GM21529 (cell line): ENCODE data around the gene GLYATL1.

Experiments used
- ATAC-seq: cut with Tn5 transposase; IDR thresholded peaks from one replicate; pipeline ENCODE4 v1.9.1; 2021; ENCODE audit not compliant: unreplicated experiment

GLYATL1 gene

DNA sequence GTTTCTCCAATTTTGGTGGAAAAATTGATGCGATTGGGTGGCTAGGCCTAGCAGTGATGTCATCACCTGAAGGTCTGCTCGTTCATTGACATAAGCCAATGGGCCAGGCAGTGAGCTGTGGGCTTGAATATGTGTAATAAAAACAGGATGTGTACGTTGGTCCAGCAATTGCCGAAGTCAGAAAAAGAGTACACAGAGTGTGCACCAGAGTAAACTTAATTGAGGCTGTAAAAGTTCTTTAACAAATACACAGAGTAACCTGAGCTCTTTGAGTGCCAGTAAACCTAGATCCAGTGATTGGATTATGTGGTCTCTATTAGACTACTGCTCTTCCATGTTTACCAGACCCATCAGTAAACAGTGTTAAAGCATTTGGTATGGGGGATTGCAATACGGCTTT, 13.0 kb upstream of the GLYATL1 start:
- ATAC-seq: no peak

DNA sequence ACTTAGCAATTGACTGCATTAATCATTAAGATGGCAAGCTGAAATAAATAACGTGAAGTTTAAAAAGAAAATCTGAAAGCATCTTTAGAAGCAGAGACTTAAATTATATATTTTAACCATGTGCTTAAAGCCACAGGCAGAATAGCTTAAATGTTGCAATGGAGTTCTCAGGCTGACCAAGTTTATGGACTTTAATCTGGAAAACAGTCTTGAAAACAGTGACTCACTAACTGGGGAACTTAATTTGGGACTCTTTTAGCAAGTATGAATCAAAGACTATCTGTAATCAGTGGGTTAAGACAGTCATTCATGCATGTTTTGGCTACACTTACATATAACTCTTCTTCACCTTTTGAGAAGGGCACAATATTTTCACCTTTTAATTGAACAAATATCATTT, 12.6 kb upstream of the GLYATL1 start:
- ATAC-seq: no peak

DNA sequence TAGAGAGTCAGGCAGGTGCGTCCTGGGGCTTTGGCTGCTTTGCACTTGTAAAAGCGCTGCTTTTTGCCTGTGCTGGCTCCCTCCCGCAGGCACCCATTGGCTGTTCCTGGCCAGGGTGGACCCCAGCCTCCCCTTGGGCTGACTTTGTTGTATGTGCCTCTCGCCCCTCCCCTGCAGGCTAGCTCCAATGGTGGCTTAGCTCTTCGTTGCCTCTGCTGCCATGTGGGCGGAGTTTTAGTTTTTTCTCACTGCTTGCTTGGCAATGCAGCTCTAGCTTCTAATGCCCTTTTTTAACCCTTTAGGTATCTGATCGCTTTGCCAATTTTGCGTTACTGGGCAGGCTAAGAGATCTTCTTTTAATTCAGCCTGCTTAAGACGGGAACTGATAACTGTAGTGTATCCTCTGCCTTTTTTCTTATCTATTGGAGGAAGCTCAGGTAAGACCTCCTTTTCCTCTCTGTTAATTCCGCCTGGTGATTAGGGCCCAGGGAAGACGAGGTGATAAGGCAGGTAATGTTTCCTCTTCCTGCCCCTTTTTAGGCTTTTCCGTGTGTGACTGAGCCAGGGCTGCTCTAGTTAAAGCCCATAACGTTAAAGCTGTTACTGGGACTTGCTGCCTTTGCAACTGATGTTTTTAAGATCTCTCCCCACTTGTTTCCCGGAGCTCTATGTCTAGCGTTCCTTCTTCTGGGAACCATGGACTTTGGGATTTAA, 11.7 kb upstream of the GLYATL1 start:
- ATAC-seq: no peak

- ATAC-seq: no peak
Measured at GRCh38 chr11:58928107-58928499, 11.2 kb upstream of the GLYATL1 start.

GRCh38 chr11:58928691-58929090, 10.6 kb upstream of the GLYATL1 start:
- ATAC-seq: no peak

- no peak for ATAC-seq
Measured at GRCh38 chr11:58930926-58931325, 8.4 kb upstream of the GLYATL1 start.

- ATAC-seq: no peak
Measured at GRCh38 chr11:58933661-58934060, 5.6 kb upstream of the GLYATL1 start.

- ATAC-seq: no peak
Measured at GRCh38 chr11:58934945-58935513, 4.3 kb upstream of the GLYATL1 start.

DNA sequence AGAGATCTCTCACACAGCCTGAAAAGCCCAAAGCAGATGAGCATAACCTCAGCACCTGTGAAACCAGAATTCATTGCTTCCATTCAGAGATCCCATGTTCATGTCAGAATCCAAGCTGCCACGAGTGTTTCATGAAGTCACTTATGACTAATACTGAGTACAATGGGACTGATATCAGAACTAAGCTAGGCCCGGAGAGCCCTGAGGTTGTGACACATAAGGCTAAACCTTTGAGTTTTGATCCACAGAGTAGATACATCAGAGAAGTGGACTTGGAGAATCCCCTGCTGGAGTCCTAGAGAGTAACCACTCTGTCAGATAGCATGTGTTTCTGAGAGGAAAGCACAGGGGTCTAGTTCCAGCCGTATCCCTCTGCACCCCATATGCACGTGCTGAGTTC, 890 bp upstream of the GLYATL1 start:
- no peak for ATAC-seq

- no peak for ATAC-seq
Measured at GRCh38 chr11:58940028-58940427, 740 bp downstream of the GLYATL1 start.

- no peak for ATAC-seq
Measured at GRCh38 chr11:58941838-58942237, 2.5 kb downstream of the GLYATL1 start.

GRCh38 chr11:58945663-58946062, 6.4 kb downstream of the GLYATL1 start:
- no peak for ATAC-seq

GRCh38 chr11:58949184-58949583, 9.9 kb downstream of the GLYATL1 start:
- ATAC-seq: no peak

DNA sequence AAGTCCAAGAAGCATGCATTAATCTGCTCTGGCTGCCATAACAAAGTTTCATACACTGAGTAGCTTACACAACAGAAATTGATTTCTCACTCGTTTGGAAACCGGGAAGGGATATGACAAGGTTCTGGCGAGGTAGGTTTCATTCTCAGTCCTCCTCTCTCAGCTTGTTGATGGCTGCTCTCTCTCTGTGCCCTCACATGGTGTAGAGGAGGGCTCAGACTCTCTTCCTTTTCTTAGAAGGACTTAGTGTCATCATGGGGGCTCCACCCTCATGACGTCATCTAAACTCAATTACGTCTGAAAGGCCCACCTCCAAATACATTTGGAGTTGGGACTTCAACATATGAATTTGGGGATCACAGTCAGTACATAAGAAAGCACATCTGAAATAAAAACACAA, 18.6 kb downstream of the GLYATL1 start:
- ATAC-seq: peak; percentile 68

- ATAC-seq: peak; percentile 69
Measured at GRCh38 chr11:58958500-58958899, 19.2 kb downstream of the GLYATL1 start.

GRCh38 chr11:58963551-58964104, 24.3 kb downstream of the GLYATL1 start:
- no peak for ATAC-seq

- no peak for ATAC-seq
Measured at GRCh38 chr11:58965246-58965985, 26.1 kb downstream of the GLYATL1 start.

DNA sequence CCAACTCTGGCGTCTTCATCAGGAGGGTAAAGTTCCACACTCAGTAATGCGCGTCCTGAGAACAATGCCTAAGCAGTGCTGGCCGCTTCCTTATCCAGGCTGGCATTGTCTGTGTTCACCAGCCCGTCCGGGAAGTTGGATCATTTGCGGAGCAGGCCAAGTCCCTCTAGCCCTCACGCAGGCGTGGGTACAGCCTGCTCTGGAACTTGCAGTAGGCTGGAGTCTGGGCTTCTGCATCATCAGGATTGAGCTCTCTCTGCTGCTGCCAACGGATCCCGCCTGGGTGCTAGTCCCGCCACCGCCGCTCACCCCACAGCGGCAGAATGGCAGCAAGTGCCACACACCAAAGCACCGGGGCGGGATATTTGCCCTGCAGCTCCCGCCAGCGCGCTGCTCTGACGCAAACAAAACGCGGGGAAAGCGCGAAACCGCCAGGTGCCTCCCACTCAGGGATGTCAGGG, 29.0 kb downstream of the GLYATL1 start:
- no peak for ATAC-seq

DNA sequence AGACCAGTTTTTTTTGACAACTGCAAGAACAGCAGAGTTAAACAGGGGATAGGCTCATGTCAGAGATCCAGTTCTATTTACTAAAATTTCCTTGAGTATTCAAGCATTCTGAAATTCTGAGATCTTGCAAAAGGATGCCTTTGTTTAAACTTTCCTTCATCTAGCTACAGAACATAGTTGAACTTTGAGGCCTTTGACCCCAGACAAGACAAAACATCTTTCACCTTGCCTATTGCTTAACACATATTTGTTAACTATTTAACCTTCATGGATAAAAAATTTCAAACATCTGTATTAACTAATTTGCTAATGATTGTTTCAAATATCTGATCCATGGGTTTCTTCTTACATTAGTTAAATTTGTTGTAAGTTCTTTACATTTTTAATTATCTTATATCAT, 38.2 kb downstream of the GLYATL1 start:
- no peak for ATAC-seq

DNA sequence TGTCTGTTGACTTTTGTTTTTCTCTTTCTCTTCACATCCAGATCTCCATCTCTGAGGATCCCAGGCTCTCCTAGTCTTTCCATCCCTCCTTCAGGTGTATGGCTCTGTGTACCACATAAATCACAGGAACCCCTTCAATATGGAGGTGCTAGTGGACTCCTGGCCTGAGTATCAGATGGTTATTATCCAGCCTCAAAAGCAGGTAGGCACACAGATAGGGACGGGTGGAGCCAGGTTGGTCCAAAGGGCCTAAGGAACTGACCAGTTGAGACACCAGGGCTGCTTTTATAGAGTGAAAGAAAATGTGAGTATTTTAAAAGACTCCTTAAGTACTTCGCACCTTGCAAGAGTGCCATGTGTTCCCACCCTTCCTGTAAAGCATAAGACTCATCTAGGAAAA, 39.9 kb downstream of the GLYATL1 start:
- no peak for ATAC-seq

DNA sequence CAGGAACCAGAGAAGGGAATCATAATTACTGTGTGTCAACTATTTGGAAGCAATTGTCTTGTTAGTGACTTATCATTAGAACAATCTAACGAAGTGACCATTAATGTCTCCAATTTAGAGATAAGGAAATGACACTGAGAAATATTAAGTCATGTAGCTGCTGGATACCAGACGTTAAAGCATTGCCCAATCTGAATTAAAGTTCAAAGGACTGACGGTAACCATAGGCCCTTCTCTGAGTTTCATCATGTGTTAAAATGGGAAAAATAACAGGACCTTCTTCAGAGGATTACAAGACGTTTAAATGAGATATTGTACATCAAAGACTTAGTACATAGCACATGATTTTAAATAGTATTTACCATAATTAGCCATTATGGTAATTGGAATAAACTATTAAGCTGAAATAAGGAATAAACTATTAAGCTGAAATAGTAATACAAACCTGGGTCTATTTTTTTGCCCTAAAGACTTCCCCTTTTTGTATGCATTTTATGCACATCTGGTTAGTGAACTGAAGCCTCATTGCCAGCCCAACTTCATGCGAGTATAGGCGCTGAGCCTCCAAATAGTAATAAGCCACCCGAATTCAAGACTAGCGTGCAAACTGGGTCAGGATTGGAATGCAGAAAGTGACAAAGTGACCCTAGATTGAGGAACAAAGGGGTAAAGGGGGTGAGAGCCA, 41.0 kb downstream of the GLYATL1 start:
- no peak for ATAC-seq
